ENCODE data around the gene IL1RAPL1.

IL1RAPL1 gene

GRCh38 chrX:28595346-28595745 lies 8.1 kb downstream of the IL1RAPL1 start:
- Mint-ChIP-seq H3K9me3 (ENCODE audit: low read depth) (no peaks in the 10 kb centered on the region), H3K27ac (no peak overlapping the region), H3K36me3 (no peaks in the 10 kb centered on the region), H3K27me3 (no peaks in the 10 kb centered on the region), H3K4me3 (no peak overlapping the region), H3K4me1 (ENCODE audit: low read depth) (no peaks in the 10 kb centered on the region)

GRCh38 chrX:28599957-28600356 lies 12.7 kb downstream of the IL1RAPL1 start:
- H3K27ac Mint-ChIP-seq = no peak overlapping the region
- H3K36me3 Mint-ChIP-seq = no peaks in the 10 kb centered on the region
- no peak overlapping the region for H3K4me3 Mint-ChIP-seq
- no peaks in the 10 kb centered on the region for H3K4me1 Mint-ChIP-seq (ENCODE audit: low read depth)
- H3K9me3 Mint-ChIP-seq (ENCODE audit: low read depth) = no peaks in the 10 kb centered on the region
- H3K27me3 Mint-ChIP-seq = no peaks in the 10 kb centered on the region

GRCh38 chrX:28609003-28609402 lies 21.8 kb downstream of the IL1RAPL1 start:
- Mint-ChIP-seq H3K9me3 (ENCODE audit: low read depth) (peaks cover 3% of the 10 kb centered on the region), H3K27me3 (no peaks in the 10 kb centered on the region), H3K4me3 (no peak overlapping the region), H3K4me1 (ENCODE audit: low read depth) (no peaks in the 10 kb centered on the region), H3K27ac (no peak overlapping the region), H3K36me3 (no peaks in the 10 kb centered on the region)

GRCh38 chrX:28609917-28610613 lies 22.8 kb downstream of the IL1RAPL1 start:
- H3K9me3 Mint-ChIP-seq (ENCODE audit: low read depth) = peaks cover 3% of the 10 kb centered on the region
- H3K36me3 Mint-ChIP-seq = no peaks in the 10 kb centered on the region
- H3K27me3 Mint-ChIP-seq = no peaks in the 10 kb centered on the region
- H3K27ac Mint-ChIP-seq = no peak overlapping the region
- no peaks in the 10 kb centered on the region for H3K4me1 Mint-ChIP-seq (ENCODE audit: low read depth)
- H3K4me3 Mint-ChIP-seq = no peak overlapping the region

GRCh38 chrX:28610746-28611145 lies 23.5 kb downstream of the IL1RAPL1 start:
- H3K9me3 Mint-ChIP-seq (ENCODE audit: low read depth) = no peaks in the 10 kb centered on the region
- H3K27ac Mint-ChIP-seq = no peak overlapping the region
- no peaks in the 10 kb centered on the region for H3K36me3 Mint-ChIP-seq
- H3K4me3 Mint-ChIP-seq = no peak overlapping the region
- no peaks in the 10 kb centered on the region for H3K27me3 Mint-ChIP-seq
- H3K4me1 Mint-ChIP-seq (ENCODE audit: low read depth) = no peaks in the 10 kb centered on the region

GRCh38 chrX:28613558-28613957 lies 26.3 kb downstream of the IL1RAPL1 start:
- no peaks in the 10 kb centered on the region for H3K4me1 Mint-ChIP-seq (ENCODE audit: low read depth)

GRCh38 chrX:28625223-28625622 lies 38.0 kb downstream of the IL1RAPL1 start:
- Mint-ChIP-seq H3K27me3 (no peaks in the 10 kb centered on the region), H3K4me1 (ENCODE audit: low read depth) (no peaks in the 10 kb centered on the region), H3K36me3 (no peaks in the 10 kb centered on the region), H3K27ac (no peak overlapping the region), H3K4me3 (no peak overlapping the region), H3K9me3 (ENCODE audit: low read depth) (no peaks in the 10 kb centered on the region)

More at GRCh38 chrX:28613558-28613957, 26.3 kb downstream of the IL1RAPL1 start:
- Mint-ChIP-seq H3K27me3 (no peaks in the 10 kb centered on the region), H3K9me3 (ENCODE audit: low read depth) (no peaks in the 10 kb centered on the region), H3K4me3 (no peak overlapping the region), H3K27ac (no peak overlapping the region), H3K36me3 (no peaks in the 10 kb centered on the region)

GRCh38 chrX:28626515-28626914 lies 39.3 kb downstream of the IL1RAPL1 start:
- no peak overlapping the region for H3K27ac Mint-ChIP-seq
- H3K27me3 Mint-ChIP-seq = no peaks in the 10 kb centered on the region
- no peak overlapping the region for H3K4me3 Mint-ChIP-seq
- H3K36me3 Mint-ChIP-seq = no peaks in the 10 kb centered on the region
- H3K9me3 Mint-ChIP-seq (ENCODE audit: low read depth) = no peaks in the 10 kb centered on the region
- H3K4me1 Mint-ChIP-seq (ENCODE audit: low read depth) = no peaks in the 10 kb centered on the region

- H3K36me3 Mint-ChIP-seq = no peaks in the 10 kb centered on the region
- H3K9me3 Mint-ChIP-seq (ENCODE audit: low read depth) = no peaks in the 10 kb centered on the region
- H3K27ac Mint-ChIP-seq = no peak overlapping the region
- H3K4me1 Mint-ChIP-seq (ENCODE audit: low read depth) = no peaks in the 10 kb centered on the region
- H3K4me3 Mint-ChIP-seq = no peak overlapping the region
- H3K27me3 Mint-ChIP-seq = no peaks in the 10 kb centered on the region
These were observed 40.9 kb downstream of the IL1RAPL1 start for GRCh38 chrX:28628120-28628519.

- H3K4me1 Mint-ChIP-seq (ENCODE audit: low read depth) = no peaks in the 10 kb centered on the region
- H3K9me3 Mint-ChIP-seq (ENCODE audit: low read depth) = peaks cover 6% of the 10 kb centered on the region
These were observed 51.5 kb downstream of the IL1RAPL1 start for GRCh38 chrX:28638775-28639174.

GRCh38 chrX:28639451-28639850 lies 52.2 kb downstream of the IL1RAPL1 start:
- H3K36me3 Mint-ChIP-seq = no peaks in the 10 kb centered on the region
- no peak overlapping the region for H3K27ac Mint-ChIP-seq
- H3K4me1 Mint-ChIP-seq (ENCODE audit: low read depth) = no peaks in the 10 kb centered on the region
- no peak overlapping the region for H3K4me3 Mint-ChIP-seq
- H3K9me3 Mint-ChIP-seq (ENCODE audit: low read depth) = peaks cover 6% of the 10 kb centered on the region
- H3K27me3 Mint-ChIP-seq = no peaks in the 10 kb centered on the region

More at GRCh38 chrX:28638775-28639174, 51.5 kb downstream of the IL1RAPL1 start:
- no peak overlapping the region for H3K27ac Mint-ChIP-seq
- H3K27me3 Mint-ChIP-seq = no peaks in the 10 kb centered on the region
- H3K36me3 Mint-ChIP-seq = no peaks in the 10 kb centered on the region
- H3K4me3 Mint-ChIP-seq = no peak overlapping the region

- no peak overlapping the region for H3K4me3 Mint-ChIP-seq
- no peaks in the 10 kb centered on the region for H3K4me1 Mint-ChIP-seq (ENCODE audit: low read depth)
- no peaks in the 10 kb centered on the region for H3K27me3 Mint-ChIP-seq
- H3K27ac Mint-ChIP-seq = no peak overlapping the region
- no peaks in the 10 kb centered on the region for H3K36me3 Mint-ChIP-seq
- peaks cover 3% of the 10 kb centered on the region for H3K9me3 Mint-ChIP-seq (ENCODE audit: low read depth)
These were observed 62.3 kb downstream of the IL1RAPL1 start for GRCh38 chrX:28649541-28649940.

- Mint-ChIP-seq H3K9me3 (ENCODE audit: low read depth) (peaks cover 3% of the 10 kb centered on the region), H3K36me3 (no peaks in the 10 kb centered on the region), H3K27ac (no peak overlapping the region), H3K27me3 (no peaks in the 10 kb centered on the region), H3K4me3 (no peak overlapping the region), H3K4me1 (ENCODE audit: low read depth) (no peaks in the 10 kb centered on the region)
These were observed 63.9 kb downstream of the IL1RAPL1 start for GRCh38 chrX:28651186-28651585.

- H3K4me1 Mint-ChIP-seq (ENCODE audit: low read depth) = no peaks in the 10 kb centered on the region
- no peak overlapping the region for H3K4me3 Mint-ChIP-seq
- no peaks in the 10 kb centered on the region for H3K36me3 Mint-ChIP-seq
- H3K9me3 Mint-ChIP-seq (ENCODE audit: low read depth) = no peaks in the 10 kb centered on the region
- H3K27me3 Mint-ChIP-seq = no peaks in the 10 kb centered on the region
- H3K27ac Mint-ChIP-seq = no peak overlapping the region
These were observed 72.0 kb downstream of the IL1RAPL1 start for GRCh38 chrX:28659269-28659668.

- no peaks in the 10 kb centered on the region for H3K9me3 Mint-ChIP-seq (ENCODE audit: low read depth)
- H3K36me3 Mint-ChIP-seq = no peaks in the 10 kb centered on the region
- H3K4me1 Mint-ChIP-seq (ENCODE audit: low read depth) = no peaks in the 10 kb centered on the region
- H3K4me3 Mint-ChIP-seq = no peak overlapping the region
- H3K27me3 Mint-ChIP-seq = no peaks in the 10 kb centered on the region
- H3K27ac Mint-ChIP-seq = no peak overlapping the region
These were observed 78.5 kb downstream of the IL1RAPL1 start for GRCh38 chrX:28665778-28666177.

- Mint-ChIP-seq H3K27me3 (no peaks in the 10 kb centered on the region), H3K4me3 (no peak overlapping the region), H3K36me3 (no peaks in the 10 kb centered on the region), H3K9me3 (ENCODE audit: low read depth) (no peaks in the 10 kb centered on the region), H3K4me1 (ENCODE audit: low read depth) (no peaks in the 10 kb centered on the region), H3K27ac (no peak overlapping the region)
These were observed 81.1 kb downstream of the IL1RAPL1 start for GRCh38 chrX:28668303-28668702.
